AG09309 (cell line): Measurements from ENCODE around the gene ZNF618.

Experiments
- DNase-seq: peaks from one replicate; pipeline ENCODE4 v3.0.0-alpha.2; 2010; ENCODE audit warnings: low read depth
- H3K4me3 ChIP-seq: 2 replicates; pipeline ENCODE4 v1.5.1; 2011; ENCODE audit warnings: mild to moderate bottlenecking, low read depth, low read length, moderate library complexity; ENCODE audit not compliant: control insufficient read depth
- TF ChIP-seq, protein P1 (sequence below): IDR thresholded peaks from 2 replicates; pipeline ENCODE4 v1.5.1; 2011; ENCODE audit warnings: mild to moderate bottlenecking, low read depth, low read length, inconsistent platforms; ENCODE audit not compliant: insufficient read depth, control insufficient read depth; ENCODE audit errors: missing control alignments

Gene ZNF618

DNA sequence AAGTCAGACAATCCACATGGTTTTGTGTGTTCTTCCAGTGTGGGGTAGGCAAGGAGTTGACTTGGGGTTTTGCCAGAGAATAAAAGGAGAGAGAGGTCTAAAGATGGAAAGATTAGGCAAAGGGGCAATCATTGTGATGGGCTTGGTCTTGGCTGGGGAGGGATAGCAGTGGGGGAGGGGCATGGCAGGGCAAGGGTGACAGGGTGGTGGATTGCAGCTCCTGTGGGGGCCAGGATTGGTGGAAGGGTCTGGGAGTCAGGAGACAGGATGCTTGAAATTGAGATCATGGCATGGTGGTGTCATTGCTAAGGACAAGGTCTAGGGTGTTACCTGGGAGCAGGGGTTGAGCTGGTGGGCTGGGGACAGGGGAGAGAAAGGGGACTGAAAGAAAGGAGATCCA is 57.6 kb downstream of the ZNF618 start:
- TF ChIP-seq, protein P1, sequence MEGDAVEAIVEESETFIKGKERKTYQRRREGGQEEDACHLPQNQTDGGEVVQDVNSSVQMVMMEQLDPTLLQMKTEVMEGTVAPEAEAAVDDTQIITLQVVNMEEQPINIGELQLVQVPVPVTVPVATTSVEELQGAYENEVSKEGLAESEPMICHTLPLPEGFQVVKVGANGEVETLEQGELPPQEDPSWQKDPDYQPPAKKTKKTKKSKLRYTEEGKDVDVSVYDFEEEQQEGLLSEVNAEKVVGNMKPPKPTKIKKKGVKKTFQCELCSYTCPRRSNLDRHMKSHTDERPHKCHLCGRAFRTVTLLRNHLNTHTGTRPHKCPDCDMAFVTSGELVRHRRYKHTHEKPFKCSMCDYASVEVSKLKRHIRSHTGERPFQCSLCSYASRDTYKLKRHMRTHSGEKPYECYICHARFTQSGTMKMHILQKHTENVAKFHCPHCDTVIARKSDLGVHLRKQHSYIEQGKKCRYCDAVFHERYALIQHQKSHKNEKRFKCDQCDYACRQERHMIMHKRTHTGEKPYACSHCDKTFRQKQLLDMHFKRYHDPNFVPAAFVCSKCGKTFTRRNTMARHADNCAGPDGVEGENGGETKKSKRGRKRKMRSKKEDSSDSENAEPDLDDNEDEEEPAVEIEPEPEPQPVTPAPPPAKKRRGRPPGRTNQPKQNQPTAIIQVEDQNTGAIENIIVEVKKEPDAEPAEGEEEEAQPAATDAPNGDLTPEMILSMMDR = no peak
- H3K4me3 ChIP-seq = no peak overlapping the region
- DNase-seq = no peak

DNA sequence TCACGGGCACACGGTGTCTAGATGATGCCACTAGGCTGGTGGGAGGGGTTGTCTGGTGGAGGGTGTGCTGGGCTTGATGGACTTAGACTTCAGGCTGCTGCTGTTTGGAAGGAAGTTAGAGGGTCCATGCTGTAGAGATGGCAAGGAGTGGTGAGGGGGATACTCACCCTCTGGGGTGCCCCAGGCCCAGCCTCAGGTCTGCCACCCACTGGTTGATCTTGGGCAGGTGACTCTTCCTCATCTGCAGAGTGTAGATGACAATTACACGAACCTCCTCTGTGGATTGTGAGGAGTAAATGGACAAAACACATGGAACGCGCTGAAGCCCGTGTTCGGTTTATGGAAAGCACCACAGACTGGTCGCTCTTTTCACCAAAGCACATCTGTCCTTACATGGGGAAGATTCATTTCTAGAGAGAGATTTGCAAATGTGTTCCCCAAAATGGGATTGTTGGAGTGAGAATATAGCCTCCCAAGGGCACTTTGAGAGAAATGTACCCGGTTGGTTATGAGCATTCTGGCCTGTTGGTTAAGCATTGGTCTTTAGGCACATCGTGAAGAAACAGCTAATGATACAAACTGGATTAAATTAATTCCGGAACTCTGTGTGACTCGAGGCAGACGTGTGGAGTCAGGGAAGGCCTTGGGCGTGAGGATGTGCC is 58.2 kb downstream of the ZNF618 start:
- DNase-seq = no peak
- TF ChIP-seq, protein P1 = no peak
- no peak overlapping the region for H3K4me3 ChIP-seq

DNA sequence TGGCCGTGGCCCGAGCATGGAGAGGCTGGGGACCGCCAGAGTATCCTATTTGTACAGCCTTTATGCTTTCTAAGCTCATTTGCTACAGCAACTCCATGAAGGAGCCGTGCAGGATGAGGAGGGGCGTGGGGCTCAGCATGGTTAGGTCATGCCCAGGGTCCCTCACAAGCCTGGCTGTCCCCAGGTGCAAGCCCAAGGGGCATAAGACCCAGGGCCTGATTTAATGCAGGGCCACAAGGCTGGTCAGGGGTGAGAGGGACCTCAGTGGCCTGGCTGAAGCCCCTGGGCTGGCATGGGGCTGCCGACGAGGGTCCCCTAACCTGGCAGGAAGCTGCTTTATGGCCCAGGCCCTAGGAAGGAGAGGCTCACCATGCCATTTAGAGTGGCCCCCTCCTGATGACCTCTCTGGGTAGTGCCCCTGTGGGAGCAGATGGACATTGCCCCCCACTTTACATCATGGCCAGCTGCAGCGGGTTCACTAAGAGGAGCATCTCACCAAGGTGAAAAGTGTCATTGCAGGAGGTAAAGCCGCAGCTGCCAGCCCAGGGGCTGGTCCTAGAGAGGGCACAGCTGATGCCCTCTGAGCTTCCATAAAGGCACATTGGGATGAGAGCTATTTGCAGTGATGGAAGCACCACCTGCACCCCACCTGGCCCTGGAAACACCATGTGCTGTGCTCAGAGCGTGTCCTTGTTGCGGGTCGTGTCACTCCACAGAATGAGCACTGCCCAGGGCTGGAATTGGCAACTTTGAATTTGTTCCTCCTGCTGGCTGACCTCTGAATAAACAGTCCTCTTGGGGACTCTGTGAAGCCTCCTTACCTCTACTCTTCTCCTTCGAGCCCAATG is 58.9 kb downstream of the ZNF618 start:
- TF ChIP-seq, protein P1 = no peak
- H3K4me3 ChIP-seq = no peak overlapping the region
- DNase-seq = no peak

DNA sequence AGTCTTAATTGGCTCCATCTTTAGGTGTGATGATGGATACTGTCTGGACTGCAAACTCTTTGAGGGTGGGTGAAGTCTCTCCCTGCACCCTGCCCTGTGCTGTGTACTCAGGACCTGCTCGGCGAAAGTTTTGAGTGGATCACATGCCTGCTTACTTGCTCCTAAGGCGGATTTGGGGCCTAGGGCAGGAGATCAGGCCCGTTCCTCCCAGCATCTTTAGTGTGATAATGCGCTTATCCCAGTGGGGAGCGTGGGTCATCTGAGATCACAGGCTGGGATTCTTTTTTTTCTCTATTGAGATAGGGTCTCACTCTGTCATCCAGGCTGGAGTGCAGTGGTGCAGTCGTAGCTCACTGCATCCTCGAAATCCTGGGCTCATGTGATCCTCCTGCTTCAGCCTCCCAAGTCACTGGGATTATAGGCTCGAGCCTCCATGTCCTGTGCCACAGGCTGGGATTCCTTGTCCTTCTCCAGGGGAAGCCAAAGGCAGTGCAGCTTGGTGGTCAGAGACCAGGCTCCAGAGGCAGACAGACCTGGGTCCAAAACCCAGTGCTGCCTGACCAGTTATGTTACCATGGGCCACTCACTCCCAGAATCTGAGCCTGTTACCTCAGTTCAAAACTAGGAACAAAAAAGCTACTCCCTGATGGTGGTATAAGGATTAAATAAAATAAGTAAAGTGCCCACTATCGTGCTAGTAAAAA is 59.7 kb downstream of the ZNF618 start:
- H3K4me3 ChIP-seq = no peak overlapping the region
- TF ChIP-seq, protein P1 = no peak
- no peak for DNase-seq

DNA sequence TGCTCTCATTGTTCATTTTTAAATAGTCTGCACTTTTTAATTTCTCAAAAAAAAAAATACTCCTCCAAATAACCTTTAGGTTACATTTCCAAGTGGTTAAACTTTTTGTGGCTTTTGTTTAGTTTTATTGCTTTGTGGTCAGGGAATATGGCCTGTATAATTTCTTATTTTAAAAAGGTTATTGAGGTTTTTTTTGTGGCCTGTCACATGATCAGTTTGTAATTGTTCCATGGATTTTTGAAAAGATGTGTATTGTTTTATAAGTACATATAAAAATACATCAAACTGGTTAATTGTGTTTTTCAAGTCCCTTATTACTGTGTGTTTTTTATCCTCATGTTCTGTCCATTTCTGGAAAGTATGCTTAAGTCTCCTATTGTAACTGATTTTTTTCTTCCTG is 64.0 kb downstream of the ZNF618 start:
- TF ChIP-seq, protein P1 = no peak
- no peak for DNase-seq
- no peak overlapping the region for H3K4me3 ChIP-seq

DNA sequence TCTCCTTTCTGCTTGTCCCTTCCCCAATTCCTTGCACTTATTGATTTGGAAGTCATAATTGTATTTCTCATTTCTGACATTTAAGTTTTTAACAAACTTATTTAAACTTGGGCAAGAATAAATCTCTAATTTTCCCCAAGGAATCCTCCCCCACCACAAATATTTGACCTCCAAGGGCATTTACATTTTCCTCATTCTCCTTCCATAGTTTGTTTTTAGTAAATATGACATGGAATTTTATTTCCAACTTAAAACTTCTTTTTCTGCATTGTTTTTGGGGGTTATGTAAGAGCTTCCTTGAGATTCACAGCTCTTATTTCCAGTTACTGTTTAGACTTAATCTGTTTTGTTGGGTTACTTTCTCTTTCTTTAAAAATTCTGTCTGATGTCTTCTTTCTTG is 64.9 kb downstream of the ZNF618 start:
- TF ChIP-seq, protein P1 = no peak
- DNase-seq = no peak
- H3K4me3 ChIP-seq = no peak overlapping the region
